Astrocyte (in vitro differentiated cells and primary cell): ENCODE results near the gene MAP1A.

Experiments used
- CTCF ChIP-seq: IDR thresholded peaks from 2 replicates; pipeline ENCODE4 v1.5.1; 2011; ENCODE audit warnings: low read depth, mild to moderate bottlenecking, inconsistent platforms, low read length, moderate library complexity; ENCODE audit not compliant: insufficient read depth
- EZH2 ChIP-seq: IDR thresholded peaks from 2 replicates; pipeline ENCODE4 v1.6.1; 2012; ENCODE audit warnings: mild to moderate bottlenecking, low read length, inconsistent platforms; ENCODE audit not compliant: insufficient read depth

GRCh38 chr15:43524254-43524845 lies 6.9 kb downstream of the MAP1A start:
- TF ChIP-seq CTCF, result no peak
- TF ChIP-seq EZH2, result no peak
